ENCODE measurements around the gene ZNF592.

The ZNF592 gene

DNA sequence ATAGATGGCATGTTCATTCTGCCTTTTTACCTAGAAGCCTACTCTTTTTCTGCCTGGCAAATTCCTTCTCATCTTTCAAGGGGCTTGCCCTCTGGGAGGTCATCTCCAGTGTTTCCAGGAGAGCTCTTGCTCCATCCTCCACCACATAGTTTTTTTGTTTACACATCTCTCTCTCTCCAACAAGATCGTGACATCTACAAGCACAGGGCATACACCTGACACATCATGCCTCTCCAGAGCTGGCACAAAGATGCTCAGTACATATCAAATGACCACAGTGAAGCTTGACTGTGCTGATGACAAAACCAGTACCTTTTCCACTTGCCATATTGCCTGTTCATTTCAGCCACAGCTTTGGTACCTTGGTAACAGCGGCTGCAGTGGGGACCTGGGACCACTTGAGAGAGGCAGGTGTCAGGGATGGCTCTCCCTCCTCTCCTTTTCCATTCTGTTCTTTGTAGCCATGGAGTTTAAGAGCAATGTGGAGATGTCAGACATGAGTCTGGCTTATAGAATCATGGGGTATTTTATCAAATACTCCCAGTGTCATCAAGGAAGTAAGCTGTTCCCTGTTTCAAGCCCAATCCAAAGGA is 84.2 kb downstream of the ZNF592 start:
- DNase-seq, result no peak

DNA sequence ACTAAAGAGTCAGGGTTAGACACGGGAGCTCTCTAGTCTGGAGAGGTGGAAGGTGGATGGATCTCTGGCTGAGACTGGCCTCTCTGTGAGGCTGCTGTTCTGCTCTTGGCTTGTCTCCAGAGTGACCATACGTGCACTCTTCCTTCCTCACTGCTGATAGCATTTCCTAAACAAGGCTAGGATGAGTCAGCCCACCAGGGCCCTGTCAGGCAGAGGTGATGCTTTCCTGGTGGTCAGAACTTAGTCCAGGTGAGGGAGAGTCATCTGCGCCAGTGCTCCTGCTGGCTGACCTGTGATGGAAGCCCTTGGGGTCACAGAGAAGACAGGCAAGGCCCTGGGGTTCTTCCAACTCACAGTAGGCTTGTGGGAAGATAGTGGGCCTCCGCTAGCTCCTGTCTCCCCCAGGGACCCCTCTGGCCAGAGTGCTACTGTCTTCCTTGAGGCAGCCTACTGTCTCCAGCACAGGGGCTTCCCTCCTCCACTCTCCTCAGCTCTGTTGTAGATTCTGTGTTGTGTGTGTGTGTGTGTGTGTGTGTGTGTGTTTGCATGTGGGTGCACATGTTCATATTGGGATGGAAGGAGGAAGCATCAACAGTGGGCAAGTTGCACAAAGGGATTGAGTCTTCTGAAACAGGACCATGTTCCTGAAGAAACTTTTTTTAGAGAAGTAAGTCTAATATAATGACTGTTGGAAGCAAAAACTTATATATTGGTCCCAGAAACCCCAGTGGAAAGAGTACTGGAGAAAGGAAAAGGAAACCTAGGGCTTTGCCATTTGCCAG is 85.2 kb downstream of the ZNF592 start:
- DNase-seq, result peak; percentile 78 to 79

GRCh38 chr15:84834229-84834955 is 86.0 kb downstream of the ZNF592 start:
- DNase-seq, result no peak

GRCh38 chr15:84834969-84835368 is 86.6 kb downstream of the ZNF592 start:
- DNase-seq, result peak; percentile 36 to 37

- peak; percentile 74 to 90 for DNase-seq
Measured at GRCh38 chr15:84835661-84836337, 87.4 kb downstream of the ZNF592 start.

- peak; percentile 91 to 93 for DNase-seq
Measured at GRCh38 chr15:84836844-84837243, 88.5 kb downstream of the ZNF592 start.

GRCh38 chr15:84839714-84840113 is 91.3 kb downstream of the ZNF592 start:
- no peak for DNase-seq

- DNase-seq, result no peak
Measured at GRCh38 chr15:84840255-84840654, 91.9 kb downstream of the ZNF592 start.

DNA sequence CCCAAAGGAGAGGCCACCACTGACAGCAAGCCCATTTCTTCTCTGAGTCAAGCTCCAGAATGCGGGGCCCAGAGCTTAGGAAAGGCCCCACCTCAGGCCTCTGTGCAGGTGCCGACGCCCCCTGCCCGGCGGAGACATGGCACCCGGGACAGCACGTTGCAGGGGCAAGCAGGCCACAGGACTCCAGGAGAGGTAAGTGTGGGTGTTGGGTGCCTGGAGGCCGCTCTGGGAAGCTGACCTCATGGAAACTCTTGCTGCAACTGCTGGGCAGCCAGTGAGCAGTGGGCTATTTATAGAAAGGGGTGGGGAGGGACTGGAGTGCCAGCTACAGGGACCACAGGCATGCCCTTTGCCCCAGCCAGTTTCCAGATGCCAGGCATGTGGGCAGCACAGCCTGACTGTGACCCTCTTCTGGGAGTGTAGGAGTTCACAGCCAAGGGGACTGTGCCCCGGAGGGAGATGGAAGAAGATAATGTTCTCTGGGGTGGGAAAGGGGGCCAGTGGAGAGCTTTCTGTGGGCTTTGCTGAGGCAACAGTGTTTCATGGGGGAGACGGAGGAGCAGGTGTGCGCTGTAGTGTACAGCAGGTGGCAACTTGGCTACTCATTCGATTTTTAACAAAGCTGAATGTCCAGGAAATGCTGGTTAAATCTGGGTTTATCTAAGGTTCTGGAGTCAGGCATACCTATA is 92.5 kb downstream of the ZNF592 start:
- peak; percentile 89 to 93 for DNase-seq

DNA sequence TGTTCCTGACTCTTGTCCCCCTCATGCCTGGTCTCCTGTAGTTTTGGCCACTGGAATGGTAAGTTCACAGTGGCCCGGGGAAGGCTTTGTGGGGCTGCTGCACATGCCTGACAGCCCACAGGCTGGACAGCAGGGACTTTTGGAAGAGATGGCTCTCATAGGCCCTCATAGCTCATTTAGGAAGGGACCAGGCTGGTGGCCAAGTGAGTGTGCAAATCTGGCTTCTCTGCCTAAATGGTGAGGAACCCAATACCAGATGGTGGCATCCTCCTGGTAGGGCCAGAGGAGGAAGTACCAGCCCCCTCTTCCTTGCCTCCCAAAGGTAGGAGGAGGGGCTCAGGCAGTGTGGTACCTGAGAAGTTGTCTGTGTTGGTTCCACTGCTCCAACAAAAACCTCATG is 94.4 kb downstream of the ZNF592 start:
- DNase-seq, result no peak

- no peak for DNase-seq
Measured at GRCh38 chr15:84844964-84845363, 96.6 kb downstream of the ZNF592 start.

DNA sequence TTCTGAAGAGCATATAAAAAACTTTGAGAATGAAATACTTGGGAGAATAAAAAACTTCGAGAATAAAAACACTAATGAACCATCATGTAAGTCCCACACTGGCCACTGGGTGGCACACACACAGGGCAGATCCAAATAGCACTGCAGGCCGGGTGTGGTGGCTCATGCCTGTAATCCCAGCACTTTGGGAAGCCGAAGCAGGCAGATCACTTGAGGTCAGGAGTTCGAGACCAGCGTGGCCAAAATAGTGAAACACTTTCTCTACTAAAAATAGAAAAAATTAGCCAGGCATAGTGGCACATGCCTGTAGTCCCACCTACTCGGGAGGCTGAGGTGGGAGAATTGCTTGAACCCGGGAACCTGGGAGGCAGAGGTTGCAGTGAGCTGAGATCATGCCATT is 97.2 kb downstream of the ZNF592 start:
- DNase-seq, result peak; percentile 46 to 71

DNA sequence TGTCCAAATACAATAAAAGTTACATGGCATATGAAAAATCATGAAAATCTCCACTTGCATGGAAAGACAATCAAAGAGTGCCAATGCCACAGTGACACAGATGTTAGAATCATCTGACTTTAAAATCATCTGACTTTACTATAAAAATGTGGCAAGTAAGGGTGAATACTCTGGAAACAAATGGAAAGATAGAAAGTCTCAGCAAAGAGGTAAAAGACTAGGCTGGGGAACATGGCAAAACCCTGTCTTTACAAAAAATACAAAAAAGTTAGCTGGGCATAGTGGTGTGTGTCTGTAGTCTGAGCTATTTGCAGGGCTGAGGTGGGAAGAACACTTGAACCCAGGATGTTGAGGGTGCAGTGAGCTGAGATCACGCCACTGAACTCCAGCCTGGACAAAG is 97.9 kb downstream of the ZNF592 start:
- no peak for DNase-seq

DNA sequence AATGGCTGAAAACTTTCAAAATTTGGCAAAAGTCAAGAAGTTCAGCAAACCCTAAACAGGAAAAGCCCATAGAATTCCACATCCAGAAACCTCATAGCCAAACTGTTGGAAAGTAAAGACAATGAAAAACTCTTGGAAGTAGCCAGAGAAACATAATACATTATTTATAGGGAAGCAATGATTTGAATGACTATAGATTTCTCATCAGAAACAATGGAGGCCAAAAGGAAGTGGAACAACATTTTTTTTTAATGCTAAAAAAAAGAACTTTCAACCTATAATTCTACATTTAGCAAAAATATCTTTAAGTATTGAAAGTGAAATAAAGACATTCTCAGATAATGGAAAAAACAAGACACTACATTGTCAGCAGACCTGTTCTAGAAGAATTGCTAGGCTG is 99.0 kb downstream of the ZNF592 start:
- no peak for DNase-seq

DNA sequence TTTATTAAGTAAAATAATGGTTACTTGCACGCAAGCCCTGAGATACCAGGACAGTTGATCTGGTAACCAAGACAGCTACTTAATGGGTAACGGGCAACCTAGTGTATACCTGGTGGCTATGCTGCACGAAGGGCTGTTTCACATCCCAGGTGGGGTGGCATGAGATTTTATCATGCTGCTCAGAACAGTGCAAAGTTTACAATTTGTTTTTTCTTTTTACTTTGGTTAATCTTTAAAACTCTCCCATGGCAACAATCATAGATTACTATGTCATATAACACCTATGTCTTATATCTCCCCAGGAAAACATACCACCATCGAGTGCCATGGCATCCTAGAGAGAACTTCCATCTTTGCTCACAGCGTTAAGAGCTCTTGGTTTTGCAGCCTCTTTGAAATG is 103.8 kb downstream of the ZNF592 start:
- DNase-seq, result no peak

DNA sequence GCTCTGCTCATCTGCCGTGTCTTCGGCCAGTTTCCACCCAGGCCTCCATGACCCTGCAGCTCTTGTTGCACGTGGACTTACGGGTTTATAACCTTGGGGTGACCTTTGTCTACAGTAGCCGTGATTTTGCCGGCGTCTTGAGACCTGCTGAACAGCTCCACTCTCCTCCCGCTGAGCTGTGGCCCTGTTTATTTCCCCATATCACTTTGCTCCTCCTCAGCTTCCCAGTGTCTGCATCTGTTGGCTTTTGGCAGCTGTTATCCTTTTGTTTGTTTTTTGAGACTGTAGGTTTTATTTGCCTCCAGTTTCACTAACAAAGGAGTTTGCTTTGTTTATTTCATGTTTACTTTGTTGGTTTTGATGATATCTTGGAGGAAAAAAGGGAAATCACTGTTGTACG is 106.7 kb downstream of the ZNF592 start:
- DNase-seq, result no peak

- no peak for DNase-seq
Measured at GRCh38 chr15:84855765-84856164, 107.4 kb downstream of the ZNF592 start.
